GM18868 (cell line): ENCODE data around the gene DUSP12.
A peak's percentile ranks its signal among the peaks of the same experiment; 100 is the strongest.

Experiments used
- ATAC-seq: cut with Tn5 transposase; IDR thresholded peaks from one replicate; pipeline ENCODE4 v1.9.1; 2021; ENCODE audit warnings: mild to moderate bottlenecking, moderate library complexity; ENCODE audit not compliant: unreplicated experiment

The DUSP12 gene

GRCh38 chr1:161726473-161727255 lies 22.9 kb upstream of the DUSP12 start:
- ATAC-seq = peak; percentile 41

- peak; percentile 11 for ATAC-seq
These were observed 22.2 kb upstream of the DUSP12 start for GRCh38 chr1:161727256-161727924.

DNA sequence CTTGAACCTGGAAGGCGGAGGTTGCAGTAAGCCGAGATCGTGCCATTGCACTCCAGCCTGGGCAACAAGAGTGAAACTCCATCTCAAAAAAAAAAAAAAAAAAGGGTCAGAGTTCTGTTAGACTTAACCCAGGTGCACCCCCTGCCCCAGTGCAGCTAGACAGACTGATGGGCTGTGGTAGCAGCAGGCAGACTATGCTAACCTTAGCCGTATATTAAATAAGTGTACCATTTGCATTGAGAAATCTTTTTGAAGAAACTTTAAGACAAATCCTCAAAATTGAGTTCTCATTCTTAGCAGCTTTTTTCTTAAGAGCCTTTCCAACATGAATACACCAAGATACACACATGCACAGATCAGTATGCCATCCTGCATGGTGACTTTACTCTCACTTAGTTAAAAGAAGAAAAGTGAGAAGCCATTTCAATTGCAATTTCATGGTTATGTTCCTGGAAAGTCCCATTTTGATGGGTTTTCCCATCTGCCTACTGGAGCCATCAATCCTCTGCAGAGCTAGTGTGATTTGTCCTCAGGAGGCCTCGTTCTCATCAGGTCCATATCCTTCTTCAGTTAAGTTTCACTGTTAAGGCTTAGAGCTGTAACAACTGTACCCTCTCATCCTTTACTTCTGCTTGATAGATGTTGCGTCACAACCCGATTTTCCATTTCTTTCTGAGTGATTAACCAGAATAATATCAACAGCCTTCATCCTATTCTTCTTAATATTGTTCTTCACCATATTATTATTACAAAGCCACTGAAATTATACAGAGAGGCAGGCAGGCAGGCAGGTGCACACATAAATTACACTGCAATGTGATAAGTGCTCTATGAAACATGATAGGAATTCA lies 21.0 kb upstream of the DUSP12 start:
- ATAC-seq = no peak

DNA sequence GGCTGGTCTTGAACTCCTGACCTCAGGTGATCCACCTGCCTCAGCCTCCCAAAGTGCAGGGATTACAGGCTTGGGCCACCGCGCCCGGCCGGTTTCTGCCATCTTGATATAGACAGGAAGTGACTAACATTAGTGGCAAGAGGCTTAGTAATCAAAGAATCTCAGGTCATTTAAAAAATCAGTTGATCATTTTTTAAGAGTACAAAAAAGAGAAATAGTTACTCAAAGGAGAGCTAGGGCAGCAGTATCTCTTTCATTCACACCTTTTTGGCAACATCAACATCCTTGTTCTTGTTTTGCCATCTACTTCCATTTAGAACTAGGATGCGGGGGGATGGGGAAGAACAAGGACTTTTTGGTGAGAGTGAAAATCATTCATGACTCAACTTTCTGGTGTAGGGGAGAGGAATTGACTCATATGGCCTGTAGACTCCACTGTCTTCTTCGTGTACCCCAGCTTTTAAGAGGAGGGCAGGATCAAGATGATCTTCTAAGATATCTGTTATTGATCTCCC lies 19.5 kb upstream of the DUSP12 start:
- no peak for ATAC-seq

GRCh38 chr1:161731241-161731640 lies 18.3 kb upstream of the DUSP12 start:
- no peak for ATAC-seq

DNA sequence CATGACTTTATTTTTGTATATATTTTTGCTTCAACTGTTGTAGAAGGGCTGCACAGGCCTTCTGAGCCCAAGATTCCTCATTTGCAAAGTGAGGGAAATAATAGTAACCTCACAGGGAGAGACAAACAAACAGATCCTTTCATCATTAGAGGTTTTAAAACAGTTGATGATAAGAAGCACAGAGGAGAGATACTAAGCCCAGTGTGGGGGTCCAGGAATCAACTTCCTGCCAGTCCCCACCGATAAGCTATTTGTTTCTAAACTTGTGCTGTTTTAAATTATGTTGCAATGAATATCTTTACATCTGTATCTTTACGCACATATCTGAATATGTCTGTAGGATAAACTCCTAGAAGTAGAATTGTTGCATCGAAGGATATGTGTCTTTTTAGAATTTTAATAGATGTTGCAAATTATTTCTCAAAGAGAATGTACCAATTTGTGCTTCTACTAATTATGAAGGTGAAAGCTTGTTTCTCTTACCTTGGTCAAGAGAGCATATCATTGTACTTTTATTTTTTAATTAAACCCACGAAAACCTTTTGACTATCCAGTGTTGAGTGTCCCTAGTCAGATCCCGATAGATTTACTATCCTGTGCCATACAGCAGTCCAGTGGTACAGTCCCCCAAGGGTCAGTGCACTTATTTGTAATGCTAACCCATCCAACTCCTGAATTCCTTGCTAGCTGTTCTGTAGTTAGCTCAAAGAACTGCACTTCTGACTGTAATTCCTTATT lies 17.4 kb upstream of the DUSP12 start:
- no peak for ATAC-seq

DNA sequence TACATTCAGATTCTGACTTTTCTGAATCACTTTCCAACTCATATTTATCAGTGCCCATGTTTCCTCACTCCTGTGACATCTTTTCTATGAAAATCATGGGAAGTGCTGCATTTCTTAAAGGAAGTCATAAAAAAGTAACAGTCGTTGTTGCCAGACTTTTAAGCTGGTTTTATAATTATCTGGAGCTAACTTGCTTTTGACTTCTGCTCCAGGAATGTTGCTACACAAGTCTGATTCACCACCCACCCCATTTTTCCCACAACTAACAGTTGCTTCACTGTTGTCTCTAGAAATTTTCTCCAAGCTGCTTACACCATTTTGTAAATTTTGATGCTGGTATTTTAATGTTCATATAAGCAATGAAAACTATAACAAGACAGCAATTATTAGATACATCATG lies 16.1 kb upstream of the DUSP12 start:
- ATAC-seq = no peak

GRCh38 chr1:161735837-161736236 lies 13.7 kb upstream of the DUSP12 start:
- ATAC-seq = peak; percentile 30

DNA sequence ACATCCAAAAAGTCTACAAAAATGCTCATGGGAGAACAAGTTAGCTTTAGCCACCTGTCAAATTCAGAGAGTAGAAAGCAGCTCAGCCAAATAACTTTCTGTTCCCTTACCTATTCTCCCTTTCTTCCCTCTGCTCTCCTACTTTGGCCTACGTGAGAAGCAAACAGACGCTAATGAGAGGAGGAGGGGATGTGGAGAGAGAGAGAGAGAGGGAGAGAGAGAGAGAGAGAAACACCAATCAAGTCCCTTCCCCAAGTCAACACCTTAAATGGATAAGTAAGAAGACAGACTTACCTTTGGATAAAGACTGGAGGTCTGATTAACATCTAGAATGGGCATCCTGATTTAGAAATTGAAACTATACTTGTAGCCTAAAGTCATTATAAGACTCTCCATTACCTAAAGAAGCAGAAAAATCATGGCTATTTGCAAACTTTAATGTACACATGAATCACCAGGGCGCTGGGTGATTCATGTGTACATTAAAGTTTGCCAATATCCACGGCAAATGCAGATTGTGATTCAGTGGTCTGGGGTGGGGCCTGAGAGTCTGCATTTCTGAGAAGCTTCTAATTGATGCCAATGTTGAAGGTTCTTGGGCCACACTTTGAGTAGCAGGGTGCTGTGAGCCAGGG lies 13.1 kb upstream of the DUSP12 start:
- ATAC-seq = no peak

DNA sequence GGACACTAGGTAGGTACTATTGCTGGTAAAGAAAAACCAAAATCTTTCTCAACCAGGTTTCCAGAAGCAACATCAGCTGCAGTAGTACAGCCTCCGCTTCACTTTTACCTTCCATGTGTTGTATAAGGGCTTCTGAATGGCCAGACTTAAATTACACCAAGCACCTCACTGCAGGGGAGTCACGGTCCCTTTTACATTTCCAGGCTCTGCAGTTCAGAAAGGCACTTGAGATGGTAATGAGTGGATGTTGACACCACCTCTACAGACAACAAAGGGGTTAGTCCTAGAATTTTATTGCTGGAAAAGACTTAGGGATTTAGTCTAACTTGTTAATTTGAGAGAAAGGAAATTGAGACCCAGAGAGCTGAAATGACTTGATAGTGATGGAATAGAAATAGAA lies 12.0 kb upstream of the DUSP12 start:
- ATAC-seq = no peak

DNA sequence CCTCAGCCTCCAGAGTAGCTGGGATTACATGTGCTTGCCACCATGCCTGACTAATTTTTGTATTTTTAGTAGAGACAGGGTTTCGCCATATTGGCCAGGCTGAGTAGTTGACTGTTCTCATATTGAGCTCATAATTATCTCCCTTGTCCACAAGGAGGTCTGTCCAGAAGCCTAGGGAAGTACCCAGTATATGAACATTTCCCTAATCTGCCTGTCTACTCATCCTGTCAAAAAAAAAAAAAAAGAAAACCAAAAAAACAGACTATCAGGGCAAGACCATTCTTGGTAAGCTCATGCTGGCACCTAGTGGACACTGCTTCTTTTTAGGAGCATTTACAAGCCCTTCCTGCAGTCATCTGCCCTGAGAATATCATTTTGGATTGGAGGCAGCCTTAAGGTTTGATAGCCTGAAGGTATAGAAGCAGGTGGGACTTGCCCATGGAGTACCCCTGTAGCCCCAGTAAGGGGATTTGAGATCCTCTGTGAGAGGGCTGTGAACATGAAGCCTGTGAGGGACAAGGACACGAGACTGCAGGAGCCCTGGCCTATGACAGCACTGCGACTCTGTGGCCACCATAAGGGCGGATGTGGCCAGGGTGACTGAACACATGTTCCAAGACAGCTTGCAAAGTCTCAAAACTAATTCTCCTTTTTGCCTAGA lies 10.8 kb upstream of the DUSP12 start:
- peak; percentile 58 for ATAC-seq

- no peak for ATAC-seq
These were observed 9.6 kb upstream of the DUSP12 start for GRCh38 chr1:161739865-161740566.

- ATAC-seq = no peak
These were observed 8.7 kb upstream of the DUSP12 start for GRCh38 chr1:161740921-161741320.

DNA sequence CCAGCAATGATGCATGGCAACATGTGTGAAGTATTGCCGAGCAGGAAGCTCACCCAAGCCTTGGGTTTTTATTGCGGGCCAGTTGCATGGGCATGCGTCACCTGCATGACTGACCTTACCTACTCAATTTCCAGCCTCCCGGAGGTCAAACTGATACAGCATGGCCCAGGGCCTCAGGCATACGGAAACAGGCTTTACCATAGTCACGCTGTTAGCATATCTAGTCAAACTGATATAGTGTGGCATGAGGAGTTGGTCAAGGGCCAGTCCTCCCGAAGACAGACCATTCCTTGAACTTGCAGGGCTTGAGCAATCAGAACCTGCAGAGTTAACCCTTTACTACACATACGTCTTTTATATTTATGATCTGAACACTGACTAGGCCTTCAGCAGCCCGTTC lies 6.4 kb upstream of the DUSP12 start:
- ATAC-seq = no peak

GRCh38 chr1:161747801-161748200 lies 1.8 kb upstream of the DUSP12 start:
- no peak for ATAC-seq

GRCh38 chr1:161763522-161764098 lies 14.0 kb downstream of the DUSP12 start:
- ATAC-seq = no peak

DNA sequence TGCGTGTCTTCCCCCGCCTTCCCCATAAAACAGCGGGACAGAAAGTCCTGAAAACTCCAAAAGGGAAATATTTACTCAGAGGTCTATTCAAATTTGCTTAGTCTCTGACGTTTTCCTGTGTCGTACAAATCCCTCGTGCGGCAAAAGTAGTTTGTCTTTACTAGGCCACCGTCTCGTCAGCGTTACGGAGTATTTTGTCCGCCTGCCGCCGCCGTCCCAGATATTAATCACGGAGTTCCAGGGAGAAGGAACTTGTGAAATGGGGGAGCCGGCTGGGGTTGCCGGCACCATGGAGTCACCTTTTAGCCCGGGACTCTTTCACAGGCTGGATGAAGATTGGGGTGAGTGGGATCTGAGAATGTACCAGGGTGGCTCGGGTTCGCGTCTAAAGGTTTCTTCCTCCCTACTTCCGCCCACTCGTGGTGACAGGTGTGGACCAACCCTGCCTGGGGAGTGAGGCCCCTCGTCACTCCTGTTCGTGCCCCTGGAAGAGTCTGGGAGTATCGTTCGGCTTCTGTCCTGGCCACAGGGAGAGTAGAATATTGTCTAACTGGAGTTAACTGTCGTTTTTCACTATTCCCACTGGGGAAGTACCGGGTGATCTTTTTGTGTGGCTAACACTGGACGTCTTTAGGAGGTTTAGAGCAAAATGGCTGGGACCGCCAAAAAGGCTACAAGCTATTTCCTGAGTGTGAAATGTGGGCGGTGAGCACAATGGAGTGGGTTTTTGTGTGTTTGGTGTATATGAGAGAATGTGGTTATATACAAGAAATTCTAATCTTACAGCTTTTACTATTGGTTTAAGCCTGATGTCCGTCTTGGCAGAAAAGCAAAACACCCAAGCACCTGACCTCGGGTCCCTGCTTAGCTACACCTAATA lies 16.8 kb downstream of the DUSP12 start, which contains the start of gene ATF6:
ATF6 (plus strand) TSS at position 219 of the 880 bp plus-strand sequence; CDS start at position 260, 41 bp downstream.
- ATAC-seq = peak; percentile 67

DNA sequence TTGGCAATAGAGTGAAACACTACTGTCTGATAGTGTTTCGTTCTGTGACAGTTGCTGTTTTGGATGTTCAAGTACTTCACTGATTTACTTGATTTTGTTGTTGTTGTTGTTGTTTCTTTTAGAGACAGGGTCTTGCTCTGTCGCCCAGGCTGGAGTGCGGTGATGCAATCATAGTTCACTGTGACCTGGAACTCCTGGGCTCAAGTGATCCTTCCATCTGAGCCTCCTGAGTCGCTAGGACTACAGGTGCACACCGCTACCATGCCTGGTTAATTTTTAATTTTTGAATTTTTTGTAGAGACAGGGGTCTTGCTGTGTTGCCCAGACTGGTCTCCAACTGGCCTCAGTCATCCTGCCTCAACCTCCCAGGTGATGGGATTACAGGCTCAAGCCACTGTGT lies 18.9 kb downstream of the DUSP12 start:
- ATAC-seq = no peak
